Prostate gland (tissue), 2 donors: ENCODE measurements around the gene DEFB114. TPM values are rescaled to one million over a fixed set of nuclear protein-coding genes. Genes with fewer than 3 reads are reported as not detected.

Experiments
- DNase-seq: peaks from one replicate; pipeline ENCODE4 v3.0.0-alpha.2; 2019; ENCODE audit warnings: low spot score
- H3K27ac ChIP-seq, 2 donors: fragments of 200-600 bp; sonication (generic); 2 replicates each; pipeline ENCODE4 v1.5.1; 2017 to 2019
- H3K27me3 ChIP-seq: fragments of 200-600 bp; sonication (generic); replicated peaks from 2 replicates; pipeline ENCODE4 v1.5.1; 2019; ENCODE audit not compliant: insufficient read depth
- H3K36me3 ChIP-seq, 2 donors: fragments of 200-600 bp; sonication (generic); 1 replicate in 1 of 2; 2 replicates in 1 of 2; pipeline versions ENCODE4 v1.5.1 to v1.8.1; 2017 to 2019
- H3K4me1 ChIP-seq: fragments of 200-600 bp; sonication (generic); replicated peaks from 2 replicates; pipeline ENCODE4 v1.5.1; 2019
- H3K4me3 ChIP-seq, 2 donors: fragments of 200-600 bp; sonication (generic); 2 replicates each; pipeline ENCODE4 v1.5.1; 2017 to 2019
- H3K9me3 ChIP-seq: fragments of 200-600 bp; sonication (generic); 2 replicates; pipeline ENCODE4 v1.5.1; 2017
- POLR2A ChIP-seq: fragments of 450-650 bp; IDR thresholded peaks from one replicate; pipeline ENCODE4 v1.6.1; 2016; ENCODE audit warnings: antibody characterized with exemption, mild to moderate bottlenecking
- POLR2AphosphoS5 ChIP-seq: sonication (generic); formaldehyde crosslinking; IDR thresholded peaks from one replicate; pipeline ENCODE4 v1.6.1; 2017; ENCODE audit warnings: antibody characterized with exemption
- WGBS: methylation state at CpG from one replicate; pipeline ENCODE4 v1.1.5; 2018; 5-methylcytosine and 5-hydroxymethylcytosine counted together
- intact Hi-C: fragments of 100-400 bp; cut with DNase I; formaldehyde crosslinking; loops from one replicate; pipeline ENCODE4 v1.14.2; 2022
- total RNA-seq, 2 donors: library from RNA; depleted of rRNA; stranded (reverse); fragments of >200 nt; gene quantifications; one replicate each; pipeline ENCODE4 v1.1.0, GENCODE V29; 2016
- TF ChIP-seq, protein P1 (sequence below), 4 experiments: fragments of 200-600 bp in 2 of 4; fragments of 450-650 bp in 2 of 4; sonication (generic) in 2 of 4; IDR thresholded peaks; 1 replicate in 3 of 4; 2 replicates in 1 of 4; pipeline ENCODE4 v1.5.1; 2016 to 2019; ENCODE audit warnings: antibody characterized with exemption in 4 of 4, mild to moderate bottlenecking in 2 of 4, moderate library complexity in 2 of 4

DEFB114 gene
- total RNA-seq, 2 donors from 2014 or later, result not detected

DNA sequence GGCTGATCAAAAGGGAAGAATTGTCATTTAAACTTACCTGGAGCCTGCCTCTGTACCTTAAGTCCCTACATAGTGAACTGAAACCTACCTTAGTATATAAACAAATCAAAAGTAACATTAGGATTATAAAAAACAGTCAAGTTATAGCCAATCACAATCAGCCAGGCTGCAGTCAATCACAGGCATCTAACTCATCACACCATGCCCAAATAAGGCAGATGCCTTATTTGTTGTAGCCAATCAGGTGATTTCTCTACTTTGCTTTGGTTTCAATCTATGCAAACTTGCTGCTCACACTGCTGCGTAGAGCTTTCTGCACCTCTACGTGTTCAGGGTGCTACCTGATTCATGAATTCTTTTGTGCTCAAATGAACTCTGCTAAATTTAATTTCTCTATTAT is 23.8 kb upstream of the DEFB114 start:
- intact Hi-C loops, result no loop called here
- H3K9me3 ChIP-seq, result no peaks in the 10 kb centered on the region
- H3K36me3 ChIP-seq, result no peaks in the 10 kb centered on the region
- TF ChIP-seq POLR2A (no peak), POLR2AphosphoS5 (no peak)
- TF ChIP-seq, protein P1, sequence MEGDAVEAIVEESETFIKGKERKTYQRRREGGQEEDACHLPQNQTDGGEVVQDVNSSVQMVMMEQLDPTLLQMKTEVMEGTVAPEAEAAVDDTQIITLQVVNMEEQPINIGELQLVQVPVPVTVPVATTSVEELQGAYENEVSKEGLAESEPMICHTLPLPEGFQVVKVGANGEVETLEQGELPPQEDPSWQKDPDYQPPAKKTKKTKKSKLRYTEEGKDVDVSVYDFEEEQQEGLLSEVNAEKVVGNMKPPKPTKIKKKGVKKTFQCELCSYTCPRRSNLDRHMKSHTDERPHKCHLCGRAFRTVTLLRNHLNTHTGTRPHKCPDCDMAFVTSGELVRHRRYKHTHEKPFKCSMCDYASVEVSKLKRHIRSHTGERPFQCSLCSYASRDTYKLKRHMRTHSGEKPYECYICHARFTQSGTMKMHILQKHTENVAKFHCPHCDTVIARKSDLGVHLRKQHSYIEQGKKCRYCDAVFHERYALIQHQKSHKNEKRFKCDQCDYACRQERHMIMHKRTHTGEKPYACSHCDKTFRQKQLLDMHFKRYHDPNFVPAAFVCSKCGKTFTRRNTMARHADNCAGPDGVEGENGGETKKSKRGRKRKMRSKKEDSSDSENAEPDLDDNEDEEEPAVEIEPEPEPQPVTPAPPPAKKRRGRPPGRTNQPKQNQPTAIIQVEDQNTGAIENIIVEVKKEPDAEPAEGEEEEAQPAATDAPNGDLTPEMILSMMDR (IDR thresholded peaks at IDR 0.05), result no peak
- DNase-seq, result no peak
- no peaks in the 10 kb centered on the region for H3K27me3 ChIP-seq
- H3K4me1 ChIP-seq, result no peaks in the 10 kb centered on the region
- 94% methylated on average over 2 of the region's 2 CpGs for WGBS
- no peak overlapping the region for H3K27ac ChIP-seq
- no peak overlapping the region for H3K4me3 ChIP-seq

DNA sequence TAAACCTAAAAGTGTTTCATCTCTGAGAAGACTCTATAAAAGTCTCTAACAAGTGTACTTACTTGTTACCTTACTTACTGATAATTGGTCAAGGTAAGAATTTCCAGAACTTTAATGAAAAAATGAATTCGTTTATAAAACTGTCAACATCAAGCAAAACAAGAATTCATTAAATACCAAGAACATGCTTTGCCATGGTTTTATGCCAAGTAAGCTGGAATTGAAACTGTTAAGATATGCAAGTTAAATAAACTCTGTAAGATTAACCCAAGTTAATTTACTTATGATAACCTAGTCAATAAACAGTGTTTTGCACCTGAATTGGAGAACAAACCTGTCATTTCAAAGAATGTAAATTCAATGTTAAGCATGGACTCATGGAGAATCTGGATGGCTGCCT is 22.6 kb upstream of the DEFB114 start:
- H3K27me3 ChIP-seq, result no peaks in the 10 kb centered on the region
- TF ChIP-seq POLR2AphosphoS5, result no peak
- no peak for TF ChIP-seq POLR2A
- TF ChIP-seq, protein P1 (IDR thresholded peaks at IDR 0.05), result no peak

DNA sequence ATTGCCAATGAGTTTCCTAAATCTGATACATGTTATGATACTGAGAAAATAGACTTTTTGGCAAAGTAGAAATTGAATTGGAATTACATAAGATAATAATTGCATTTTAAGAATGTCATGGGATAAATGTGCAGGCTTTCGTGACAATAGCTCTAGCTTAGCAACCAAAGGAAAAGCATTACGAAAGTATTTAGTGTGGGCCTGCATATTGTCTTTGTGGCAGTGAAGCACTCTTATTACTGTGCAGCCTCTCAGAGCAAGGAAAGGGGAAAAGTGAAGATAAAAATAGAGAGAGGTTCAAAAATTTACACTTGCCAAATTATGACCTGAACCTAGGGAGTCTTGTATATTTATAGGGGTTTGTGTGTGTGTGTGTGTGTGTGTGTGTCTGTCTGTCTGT is 18.1 kb upstream of the DEFB114 start:
- Histone ChIP-seq H3K36me3 (no peaks in the 10 kb centered on the region), H3K4me3 (no peak overlapping the region), H3K9me3 (no peaks in the 10 kb centered on the region), H3K27me3 (no peaks in the 10 kb centered on the region), H3K27ac (no peak overlapping the region), H3K4me1 (no peaks in the 10 kb centered on the region)
- intact Hi-C loops, result no loop called here
- WGBS, result 94% methylated on average over 2 of the region's 2 CpGs
- no peak for DNase-seq
- TF ChIP-seq, protein P1 (IDR thresholded peaks at IDR 0.05), result no peak
- TF ChIP-seq POLR2AphosphoS5 (no peak), POLR2A (no peak)

More for the DNA sequence above, 22.6 kb upstream of the DEFB114 start:
- Histone ChIP-seq H3K4me3 (no peak overlapping the region), H3K9me3 (no peaks in the 10 kb centered on the region), H3K27ac (no peak overlapping the region), H3K36me3 (no peaks in the 10 kb centered on the region), H3K4me1 (no peaks in the 10 kb centered on the region)
- intact Hi-C loops, result no loop called here
- WGBS, result 15% methylated on average over 1 of the region's 1 CpG
- no peak for DNase-seq

DNA sequence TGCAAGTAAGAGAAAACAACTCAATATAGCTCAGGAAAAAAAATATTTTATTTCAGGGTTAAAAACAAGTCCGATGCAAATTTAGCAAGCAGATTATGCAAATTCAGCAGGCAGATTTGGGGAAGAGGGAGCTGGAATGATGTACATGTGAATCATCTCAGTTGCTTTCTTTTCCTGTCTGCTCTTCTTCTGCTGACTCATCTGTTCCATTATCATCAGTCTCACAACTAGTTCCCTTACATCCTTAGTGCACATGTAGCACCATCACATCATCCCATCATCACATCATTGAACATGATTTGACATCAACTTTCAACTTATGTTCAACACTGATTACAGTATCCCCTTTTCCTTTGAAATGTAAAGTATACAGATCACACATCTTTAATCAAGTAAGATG is 16.9 kb upstream of the DEFB114 start:
- Histone ChIP-seq H3K9me3 (no peaks in the 10 kb centered on the region), H3K27ac (no peak overlapping the region), H3K4me1 (no peaks in the 10 kb centered on the region), H3K36me3 (no peaks in the 10 kb centered on the region), H3K27me3 (no peaks in the 10 kb centered on the region), H3K4me3 (no peak overlapping the region)
- DNase-seq, result no peak
- intact Hi-C loops, result no loop called here
- no peak for TF ChIP-seq POLR2AphosphoS5
- TF ChIP-seq POLR2A, result no peak
- TF ChIP-seq, protein P1 (IDR thresholded peaks at IDR 0.05), result no peak
- 88% methylated on average over 1 of the region's 1 CpG for WGBS

DNA sequence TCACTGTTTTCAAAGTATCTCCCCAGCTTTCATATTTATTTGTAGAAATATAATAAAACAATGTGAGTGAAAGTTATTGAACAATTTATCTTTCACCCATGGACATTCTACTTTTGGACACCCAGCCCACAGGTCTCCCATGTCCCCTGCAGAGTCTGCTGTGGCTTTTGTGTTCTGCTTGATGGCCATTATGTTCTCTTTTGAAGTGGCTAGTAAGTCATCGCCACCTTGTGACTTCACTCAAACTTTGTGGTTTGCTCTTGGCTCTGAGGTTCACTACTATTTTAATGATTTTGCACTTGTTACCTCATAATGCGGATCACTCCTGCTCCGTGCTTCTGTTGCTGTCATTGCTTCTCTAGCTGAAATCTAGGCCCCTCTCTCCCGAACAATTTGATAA is 15.6 kb upstream of the DEFB114 start:
- no peaks in the 10 kb centered on the region for H3K9me3 ChIP-seq
- no peaks in the 10 kb centered on the region for H3K36me3 ChIP-seq
- H3K4me1 ChIP-seq, result no peaks in the 10 kb centered on the region
- 80% methylated on average over 4 of the region's 4 CpGs for WGBS
- TF ChIP-seq POLR2AphosphoS5 (no peak), POLR2A (no peak)
- TF ChIP-seq, protein P1 (IDR thresholded peaks at IDR 0.05), result no peak
- no peak overlapping the region for H3K4me3 ChIP-seq
- intact Hi-C loops, result no loop called here
- H3K27ac ChIP-seq, result no peak overlapping the region
- H3K27me3 ChIP-seq, result no peaks in the 10 kb centered on the region
- DNase-seq, result no peak
